ENCODE data around the gene APOA5. TPM values are rescaled to one million over a fixed set of nuclear protein-coding genes. Genes with fewer than 3 reads are reported as not detected.

The APOA5 gene
- total and polyA plus RNA-seq, 2 of the 13 experiments (the other 11 are each of a cell fraction or from before 2014, with no cell fraction given) = 44.0 to 49.1 TPM

DNA sequence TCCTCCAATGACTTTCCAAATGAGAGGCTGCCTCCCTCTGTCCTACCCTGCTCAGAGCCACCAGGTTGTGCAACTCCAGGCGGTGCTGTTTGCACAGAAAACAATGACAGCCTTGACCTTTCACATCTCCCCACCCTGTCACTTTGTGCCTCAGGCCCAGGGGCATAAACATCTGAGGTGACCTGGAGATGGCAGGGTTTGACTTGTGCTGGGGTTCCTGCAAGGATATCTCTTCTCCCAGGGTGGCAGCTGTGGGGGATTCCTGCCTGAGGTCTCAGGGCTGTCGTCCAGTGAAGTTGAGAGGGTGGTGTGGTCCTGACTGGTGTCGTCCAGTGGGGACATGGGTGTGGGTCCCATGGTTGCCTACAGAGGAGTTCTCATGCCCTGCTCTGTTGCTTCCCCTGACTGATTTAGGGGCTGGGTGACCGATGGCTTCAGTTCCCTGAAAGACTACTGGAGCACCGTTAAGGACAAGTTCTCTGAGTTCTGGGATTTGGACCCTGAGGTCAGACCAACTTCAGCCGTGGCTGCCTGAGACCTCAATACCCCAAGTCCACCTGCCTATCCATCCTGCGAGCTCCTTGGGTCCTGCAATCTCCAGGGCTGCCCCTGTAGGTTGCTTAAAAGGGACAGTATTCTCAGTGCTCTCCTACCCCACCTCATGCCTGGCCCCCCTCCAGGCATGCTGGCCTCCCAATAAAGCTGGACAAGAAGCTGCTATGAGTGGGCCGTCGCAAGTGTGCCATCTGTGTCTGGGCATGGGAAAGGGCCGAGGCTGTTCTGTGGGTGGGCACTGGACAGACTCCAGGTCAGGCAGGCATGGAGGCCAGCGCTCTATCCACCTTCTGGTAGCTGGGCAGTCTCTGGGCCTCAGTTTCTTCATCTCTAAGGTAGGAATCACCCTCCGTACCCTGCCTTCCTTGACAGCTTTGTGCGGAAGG is 40.9 kb upstream of the APOA5 start (continued):
- TF ChIP-seq, protein P1, sequence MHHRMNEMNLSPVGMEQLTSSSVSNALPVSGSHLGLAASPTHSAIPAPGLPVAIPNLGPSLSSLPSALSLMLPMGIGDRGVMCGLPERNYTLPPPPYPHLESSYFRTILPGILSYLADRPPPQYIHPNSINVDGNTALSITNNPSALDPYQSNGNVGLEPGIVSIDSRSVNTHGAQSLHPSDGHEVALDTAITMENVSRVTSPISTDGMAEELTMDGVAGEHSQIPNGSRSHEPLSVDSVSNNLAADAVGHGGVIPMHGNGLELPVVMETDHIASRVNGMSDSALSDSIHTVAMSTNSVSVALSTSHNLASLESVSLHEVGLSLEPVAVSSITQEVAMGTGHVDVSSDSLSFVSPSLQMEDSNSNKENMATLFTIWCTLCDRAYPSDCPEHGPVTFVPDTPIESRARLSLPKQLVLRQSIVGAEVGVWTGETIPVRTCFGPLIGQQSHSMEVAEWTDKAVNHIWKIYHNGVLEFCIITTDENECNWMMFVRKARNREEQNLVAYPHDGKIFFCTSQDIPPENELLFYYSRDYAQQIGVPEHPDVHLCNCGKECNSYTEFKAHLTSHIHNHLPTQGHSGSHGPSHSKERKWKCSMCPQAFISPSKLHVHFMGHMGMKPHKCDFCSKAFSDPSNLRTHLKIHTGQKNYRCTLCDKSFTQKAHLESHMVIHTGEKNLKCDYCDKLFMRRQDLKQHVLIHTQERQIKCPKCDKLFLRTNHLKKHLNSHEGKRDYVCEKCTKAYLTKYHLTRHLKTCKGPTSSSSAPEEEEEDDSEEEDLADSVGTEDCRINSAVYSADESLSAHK (CRISPR knock-in tag; IDR thresholded peaks at IDR 0.05; ENCODE audit: borderline replicate concordance) = no peak; the same call in 1 of the 2 replicates
- TF ChIP-seq NR2F6 (IDR thresholded peaks at IDR 0.05) = peak; percentile 100
- TF ChIP-seq NR2F6 (CRISPR knock-in tag; IDR thresholded peaks at IDR 0.05) = peak; percentile 100
- TF ChIP-seq, protein P2, sequence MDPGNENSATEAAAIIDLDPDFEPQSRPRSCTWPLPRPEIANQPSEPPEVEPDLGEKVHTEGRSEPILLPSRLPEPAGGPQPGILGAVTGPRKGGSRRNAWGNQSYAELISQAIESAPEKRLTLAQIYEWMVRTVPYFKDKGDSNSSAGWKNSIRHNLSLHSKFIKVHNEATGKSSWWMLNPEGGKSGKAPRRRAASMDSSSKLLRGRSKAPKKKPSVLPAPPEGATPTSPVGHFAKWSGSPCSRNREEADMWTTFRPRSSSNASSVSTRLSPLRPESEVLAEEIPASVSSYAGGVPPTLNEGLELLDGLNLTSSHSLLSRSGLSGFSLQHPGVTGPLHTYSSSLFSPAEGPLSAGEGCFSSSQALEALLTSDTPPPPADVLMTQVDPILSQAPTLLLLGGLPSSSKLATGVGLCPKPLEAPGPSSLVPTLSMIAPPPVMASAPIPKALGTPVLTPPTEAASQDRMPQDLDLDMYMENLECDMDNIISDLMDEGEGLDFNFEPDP (CRISPR knock-in tag; conservative IDR thresholded peaks at IDR 0.05) = no peak
- TF ChIP-seq ZNF841 (CRISPR knock-in tag; IDR thresholded peaks at IDR 0.05; ENCODE audit: borderline replicate concordance) = no peak
- peak; percentile 98 for TF ChIP-seq SALL1 (CRISPR knock-in tag; IDR thresholded peaks at IDR 0.05)
- no peak for TF ChIP-seq REL (CRISPR knock-in tag; conservative IDR thresholded peaks at IDR 0.05)
- TF ChIP-seq, protein P3, sequence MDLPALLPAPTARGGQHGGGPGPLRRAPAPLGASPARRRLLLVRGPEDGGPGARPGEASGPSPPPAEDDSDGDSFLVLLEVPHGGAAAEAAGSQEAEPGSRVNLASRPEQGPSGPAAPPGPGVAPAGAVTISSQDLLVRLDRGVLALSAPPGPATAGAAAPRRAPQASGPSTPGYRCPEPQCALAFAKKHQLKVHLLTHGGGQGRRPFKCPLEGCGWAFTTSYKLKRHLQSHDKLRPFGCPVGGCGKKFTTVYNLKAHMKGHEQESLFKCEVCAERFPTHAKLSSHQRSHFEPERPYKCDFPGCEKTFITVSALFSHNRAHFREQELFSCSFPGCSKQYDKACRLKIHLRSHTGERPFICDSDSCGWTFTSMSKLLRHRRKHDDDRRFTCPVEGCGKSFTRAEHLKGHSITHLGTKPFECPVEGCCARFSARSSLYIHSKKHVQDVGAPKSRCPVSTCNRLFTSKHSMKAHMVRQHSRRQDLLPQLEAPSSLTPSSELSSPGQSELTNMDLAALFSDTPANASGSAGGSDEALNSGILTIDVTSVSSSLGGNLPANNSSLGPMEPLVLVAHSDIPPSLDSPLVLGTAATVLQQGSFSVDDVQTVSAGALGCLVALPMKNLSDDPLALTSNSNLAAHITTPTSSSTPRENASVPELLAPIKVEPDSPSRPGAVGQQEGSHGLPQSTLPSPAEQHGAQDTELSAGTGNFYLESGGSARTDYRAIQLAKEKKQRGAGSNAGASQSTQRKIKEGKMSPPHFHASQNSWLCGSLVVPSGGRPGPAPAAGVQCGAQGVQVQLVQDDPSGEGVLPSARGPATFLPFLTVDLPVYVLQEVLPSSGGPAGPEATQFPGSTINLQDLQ (CRISPR knock-in tag; IDR thresholded peaks at IDR 0.05) = peak; percentile 87
- TF ChIP-seq, protein P4, sequence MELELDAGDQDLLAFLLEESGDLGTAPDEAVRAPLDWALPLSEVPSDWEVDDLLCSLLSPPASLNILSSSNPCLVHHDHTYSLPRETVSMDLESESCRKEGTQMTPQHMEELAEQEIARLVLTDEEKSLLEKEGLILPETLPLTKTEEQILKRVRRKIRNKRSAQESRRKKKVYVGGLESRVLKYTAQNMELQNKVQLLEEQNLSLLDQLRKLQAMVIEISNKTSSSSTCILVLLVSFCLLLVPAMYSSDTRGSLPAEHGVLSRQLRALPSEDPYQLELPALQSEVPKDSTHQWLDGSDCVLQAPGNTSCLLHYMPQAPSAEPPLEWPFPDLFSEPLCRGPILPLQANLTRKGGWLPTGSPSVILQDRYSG (CRISPR knock-in tag; IDR thresholded peaks at IDR 0.05) = no peak
- peak; percentile 91; the same call in 1 of the 2 replicates for TF ChIP-seq MED13 (CRISPR knock-in tag; IDR thresholded peaks at IDR 0.05)
- no peak for TF ChIP-seq XBP1 (CRISPR knock-in tag; IDR thresholded peaks at IDR 0.05)
- peak; percentile 73; the same call in 1 of the 2 replicates for TF ChIP-seq KLF12 (CRISPR knock-in tag; IDR thresholded peaks at IDR 0.05; ENCODE audit: borderline replicate concordance)
- TF ChIP-seq ESRRA (CRISPR knock-in tag; IDR thresholded peaks at IDR 0.05; ENCODE audit: low read depth) = peak; percentile 93
- TF ChIP-seq NFE2L2 (IDR thresholded peaks at IDR 0.05; ENCODE audit: low read length) = no peak
- TF ChIP-seq SYNCRIP (IDR thresholded peaks at IDR 0.05; ENCODE audit: insufficient read depth, low read depth, low read length) = no peak
- TF ChIP-seq RNF2 (conservative IDR thresholded peaks at IDR 0.05; ENCODE audit: low read depth) = no peak
- TF ChIP-seq ZNF34 (CRISPR knock-in tag; IDR thresholded peaks at IDR 0.05; ENCODE audit: borderline replicate concordance) = peak; percentile 85; the same call in 1 of the 2 replicates
- TF ChIP-seq, protein P5, sequence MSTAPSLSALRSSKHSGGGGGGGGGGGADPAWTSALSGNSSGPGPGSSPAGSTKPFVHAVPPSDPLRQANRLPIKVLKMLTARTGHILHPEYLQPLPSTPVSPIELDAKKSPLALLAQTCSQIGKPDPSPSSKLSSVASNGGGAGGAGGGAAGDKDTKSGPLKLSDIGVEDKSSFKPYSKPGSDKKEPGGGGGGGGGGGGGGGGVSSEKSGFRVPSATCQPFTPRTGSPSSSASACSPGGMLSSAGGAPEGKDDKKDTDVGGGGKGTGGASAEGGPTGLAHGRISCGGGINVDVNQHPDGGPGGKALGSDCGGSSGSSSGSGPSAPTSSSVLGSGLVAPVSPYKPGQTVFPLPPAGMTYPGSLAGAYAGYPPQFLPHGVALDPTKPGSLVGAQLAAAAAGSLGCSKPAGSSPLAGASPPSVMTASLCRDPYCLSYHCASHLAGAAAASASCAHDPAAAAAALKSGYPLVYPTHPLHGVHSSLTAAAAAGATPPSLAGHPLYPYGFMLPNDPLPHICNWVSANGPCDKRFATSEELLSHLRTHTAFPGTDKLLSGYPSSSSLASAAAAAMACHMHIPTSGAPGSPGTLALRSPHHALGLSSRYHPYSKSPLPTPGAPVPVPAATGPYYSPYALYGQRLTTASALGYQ (CRISPR knock-in tag; IDR thresholded peaks at IDR 0.05) = peak; percentile 97
- peak; percentile 89 for TF ChIP-seq REPIN1 (CRISPR knock-in tag; IDR thresholded peaks at IDR 0.05; ENCODE audit: borderline replicate concordance, low read depth)
- peak; percentile 99 for TF ChIP-seq ZFP36L1 (CRISPR knock-in tag; IDR thresholded peaks at IDR 0.05)

Measured in HepG2 (cell line).